ENCODE data around the gene TCF4. TPM values are rescaled to one million over a fixed set of nuclear protein-coding genes. Genes with fewer than 3 reads are reported as not detected.

Gene TCF4
- total and polyA plus RNA-seq, 2 of the 13 experiments (the other 11 are each of a cell fraction or from before 2014, with no cell fraction given): not detected

- no peak for TF ChIP-seq TMF1 (CRISPR knock-in tag; IDR thresholded peaks at IDR 0.05; ENCODE audit: low read depth)
- TF ChIP-seq ATF6 (CRISPR knock-in tag; conservative IDR thresholded peaks at IDR 0.05): no peak
- TF ChIP-seq ZNF674 (CRISPR knock-in tag; IDR thresholded peaks at IDR 0.05; ENCODE audit: low read depth): no peak
- TF ChIP-seq, protein P1, sequence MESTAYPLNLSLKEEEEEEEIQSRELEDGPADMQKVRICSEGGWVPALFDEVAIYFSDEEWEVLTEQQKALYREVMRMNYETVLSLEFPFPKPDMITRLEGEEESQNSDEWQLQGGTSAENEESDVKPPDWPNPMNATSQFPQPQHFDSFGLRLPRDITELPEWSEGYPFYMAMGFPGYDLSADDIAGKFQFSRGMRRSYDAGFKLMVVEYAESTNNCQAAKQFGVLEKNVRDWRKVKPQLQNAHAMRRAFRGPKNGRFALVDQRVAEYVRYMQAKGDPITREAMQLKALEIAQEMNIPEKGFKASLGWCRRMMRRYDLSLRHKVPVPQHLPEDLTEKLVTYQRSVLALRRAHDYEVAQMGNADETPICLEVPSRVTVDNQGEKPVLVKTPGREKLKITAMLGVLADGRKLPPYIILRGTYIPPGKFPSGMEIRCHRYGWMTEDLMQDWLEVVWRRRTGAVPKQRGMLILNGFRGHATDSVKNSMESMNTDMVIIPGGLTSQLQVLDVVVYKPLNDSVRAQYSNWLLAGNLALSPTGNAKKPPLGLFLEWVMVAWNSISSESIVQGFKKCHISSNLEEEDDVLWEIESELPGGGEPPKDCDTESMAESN (CRISPR knock-in tag; conservative IDR thresholded peaks at IDR 0.05): no peak
- TF ChIP-seq SYNCRIP (IDR thresholded peaks at IDR 0.05; ENCODE audit: insufficient read depth, low read depth, low read length): no peak
- no peak for TF ChIP-seq ZNF562 (CRISPR knock-in tag; IDR thresholded peaks at IDR 0.05; ENCODE audit: borderline replicate concordance)
Measured at GRCh38 chr18:55406451-55406991, 181.5 kb downstream of the TCF4 start (continued).

DNA sequence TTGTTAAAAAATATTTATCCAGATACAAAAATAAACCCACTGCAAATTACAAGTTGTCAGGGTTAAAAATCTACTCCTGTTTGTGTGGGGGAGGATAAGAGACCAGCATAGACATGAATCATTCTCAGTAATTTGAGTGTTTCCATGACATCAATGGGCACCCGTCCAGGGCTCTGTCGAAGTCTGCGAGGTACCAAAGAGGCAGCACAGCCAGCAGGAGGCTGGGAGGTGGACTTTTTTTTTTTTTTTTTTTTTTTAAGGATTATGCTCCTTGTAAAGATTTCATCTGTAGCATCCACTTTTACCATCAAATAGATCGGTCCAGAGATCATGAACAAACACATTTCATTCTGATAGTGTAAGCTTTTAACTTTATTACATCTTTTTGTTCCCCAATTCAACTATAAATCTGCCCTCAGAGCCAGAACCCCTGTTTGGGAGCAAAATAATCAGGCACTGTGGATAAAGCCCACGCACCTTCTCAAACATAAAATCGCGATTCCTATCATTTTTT, 182.0 kb downstream of the TCF4 start:
- no peak for ATAC-seq
- Histone ChIP-seq H3K4me3 (replicated peaks in 1 of 3; ENCODE audit: insufficient read depth in 1 of 3, low read depth in 2 of 3, low read length in 3 of 3) (no peak overlapping the region), H3K4me2 (ENCODE audit: low read depth, low read length) (no peak overlapping the region), H4K20me1 (ENCODE audit: insufficient read depth, low read length) (no peaks in the 10 kb centered on the region), H3K9ac (ENCODE audit: insufficient read depth, low read depth, low read length) (no peak overlapping the region), H3K36me3 (replicated peaks in 1 of 2; ENCODE audit: control insufficient read depth in 1 of 2, insufficient read depth in 2 of 2, low read length in 2 of 2) (no peaks in the 10 kb centered on the region), H3K9me3 (ENCODE audit: low read length) (no peaks in the 10 kb centered on the region), H3K27me3 (ENCODE audit: control insufficient read depth in 1 of 2, insufficient read depth in 2 of 2, low read length in 2 of 2) (no peaks in the 10 kb centered on the region), H3K27ac (ENCODE audit: extremely low read length, insufficient read depth, low read length) (no peak overlapping the region), H3K79me2 (ENCODE audit: insufficient read depth, low read length) (no peaks in the 10 kb centered on the region), H3K4me1 (ENCODE audit: insufficient read depth, low read length) (no peaks in the 10 kb centered on the region), H2AFZ (ENCODE audit: low read length) (no peak overlapping the region)
- no TSS peak for BruUV-seq (replicated peaks)
- intact Hi-C loops (cut with micrococcal nuclease; ENCODE audit: unreplicated experiment): no loop called here
- in situ Hi-C loops (cut with HindIII; ENCODE audit: extremely low pct_ligation_motif_present, low pct_unique_long_range_greater_than_20kb): no loop called here
- no peak for DNase-seq (ENCODE audit: low spot score)
- WGBS (ENCODE audit: low lambda C conversion rate): 1% methylated on average over 7 of the region's 7 CpGs
- POLR2A ChIA-PET: no interaction called here
- FAIRE-seq: no peak
- no peak for TF ChIP-seq JUNB (CRISPR knock-in tag; IDR thresholded peaks at IDR 0.05; ENCODE audit: borderline replicate concordance)
- no peak for TF ChIP-seq ZKSCAN1 (IDR thresholded peaks at IDR 0.05; ENCODE audit: low read length)
- TF ChIP-seq, protein P2, sequence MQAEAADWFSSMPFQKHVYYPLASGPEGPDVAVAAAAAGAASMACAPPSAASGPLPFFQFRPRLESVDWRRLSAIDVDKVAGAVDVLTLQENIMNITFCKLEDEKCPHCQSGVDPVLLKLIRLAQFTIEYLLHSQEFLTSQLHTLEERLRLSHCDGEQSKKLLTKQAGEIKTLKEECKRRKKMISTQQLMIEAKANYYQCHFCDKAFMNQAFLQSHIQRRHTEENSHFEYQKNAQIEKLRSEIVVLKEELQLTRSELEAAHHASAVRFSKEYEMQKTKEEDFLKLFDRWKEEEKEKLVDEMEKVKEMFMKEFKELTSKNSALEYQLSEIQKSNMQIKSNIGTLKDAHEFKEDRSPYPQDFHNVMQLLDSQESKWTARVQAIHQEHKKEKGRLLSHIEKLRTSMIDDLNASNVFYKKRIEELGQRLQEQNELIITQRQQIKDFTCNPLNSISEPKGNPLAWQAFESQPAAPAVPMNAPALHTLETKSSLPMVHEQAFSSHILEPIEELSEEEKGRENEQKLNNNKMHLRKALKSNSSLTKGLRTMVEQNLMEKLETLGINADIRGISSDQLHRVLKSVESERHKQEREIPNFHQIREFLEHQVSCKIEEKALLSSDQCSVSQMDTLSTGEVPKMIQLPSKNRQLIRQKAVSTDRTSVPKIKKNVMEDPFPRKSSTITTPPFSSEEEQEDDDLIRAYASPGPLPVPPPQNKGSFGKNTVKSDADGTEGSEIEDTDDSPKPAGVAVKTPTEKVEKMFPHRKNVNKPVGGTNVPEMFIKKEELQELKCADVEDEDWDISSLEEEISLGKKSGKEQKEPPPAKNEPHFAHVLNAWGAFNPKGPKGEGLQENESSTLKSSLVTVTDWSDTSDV (CRISPR knock-in tag; IDR thresholded peaks at IDR 0.05): no peak
- TF ChIP-seq ZNF570 (CRISPR knock-in tag; IDR thresholded peaks at IDR 0.05; ENCODE audit: borderline replicate concordance): no peak
- CTCF ChIA-PET (ENCODE audit: low intra/inter-chr PET ratio, low total read pairs): no interaction called here

Data from HepG2 (cell line).